Gastroesophageal sphincter (tissue), 4 donors: ENCODE data around the gene SLC27A2. TPM values are rescaled to one million over a fixed set of nuclear protein-coding genes. Genes with fewer than 3 reads are reported as not detected.
"Not testable (repeated sequence)": the region's sequence is repeated elsewhere in the genome, so short reads cannot be mapped to it uniquely, and the experiment has no call there.

Experiments used
- ATAC-seq: fragments of 150-250 bp; one replicate; pipeline ENCODE4 v1.9.1; 2016; ENCODE audit warnings: mild to moderate bottlenecking, moderate library complexity
- H3K27ac ChIP-seq, 4 donors: fragments of 200-600 bp; sonication (generic) in 3 of 4; 1 replicate in 3 of 4; 2 replicates in 1 of 4; pipeline ENCODE4 v1.5.1; 2016 to 2019
- H3K27me3 ChIP-seq: fragments of 200-600 bp; sonication (generic); one replicate; pipeline ENCODE4 v1.5.1; 2019
- H3K36me3 ChIP-seq, 2 donors: fragments of 200-600 bp; sonication (generic); one replicate each; pipeline ENCODE4 v1.5.1; 2019; ENCODE audit warnings: control low read depth in 1 of 2
- H3K4me1 ChIP-seq, 3 donors: fragments of 200-600 bp; sonication (generic); 1 replicate in 2 of 3; 2 replicates in 1 of 3; pipeline ENCODE4 v1.5.1; 2016 to 2019; ENCODE audit warnings: control low read depth in 2 of 3
- H3K4me3 ChIP-seq, 2 donors: fragments of 200-600 bp; sonication (generic); one replicate each; pipeline ENCODE4 v1.5.1; 2019; ENCODE audit warnings: mild to moderate bottlenecking in 1 of 2, moderate library complexity in 1 of 2
- H3K9me3 ChIP-seq, 3 donors: fragments of 200-600 bp; sonication (generic); one replicate each; pipeline ENCODE4 v1.5.1; 2017 to 2019; ENCODE audit warnings: control low read depth in 2 of 3
- EP300 ChIP-seq: sonication (generic); formaldehyde crosslinking; IDR thresholded peaks from one replicate; pipeline ENCODE4 v1.6.1; 2017; ENCODE audit warnings: antibody characterized with exemption, mild to moderate bottlenecking
- POLR2A ChIP-seq, 2 donors: fragments of 450-650 bp; IDR thresholded peaks; one replicate each; pipeline ENCODE4 v1.6.1; 2017; ENCODE audit warnings: antibody characterized with exemption in 2 of 2, mild to moderate bottlenecking in 2 of 2, moderate library complexity in 1 of 2
- POLR2AphosphoS5 ChIP-seq: sonication (generic); formaldehyde crosslinking; IDR thresholded peaks from one replicate; pipeline ENCODE4 v1.6.1; 2017; ENCODE audit warnings: antibody characterized with exemption
- WGBS, 2 donors: methylation state at CpG; one replicate each; pipeline ENCODE4 v1.1.5; 2018; ENCODE audit warnings: low coverage in 1 of 2; 5-methylcytosine and 5-hydroxymethylcytosine counted together
- total RNA-seq, 4 donors: library from RNA; depleted of rRNA; stranded (reverse); fragments of >200 nt; gene quantifications; one replicate each; pipeline ENCODE4 v1.1.0, GENCODE V29; 2016
- TF ChIP-seq, protein P1 (sequence below), 4 experiments: fragments of 200-600 bp in 2 of 4; fragments of 450-650 bp in 2 of 4; sonication (generic) in 1 of 4; IDR thresholded peaks; one replicate each; pipeline ENCODE4 v1.5.1; 2017 to 2019; ENCODE audit warnings: antibody characterized with exemption in 4 of 4, mild to moderate bottlenecking in 2 of 4, moderate library complexity in 2 of 4

Gene SLC27A2
- total RNA-seq = under 1 TPM in 2 of 4 donors, not detected in 2; 0.13 to 0.22 TPM

DNA sequence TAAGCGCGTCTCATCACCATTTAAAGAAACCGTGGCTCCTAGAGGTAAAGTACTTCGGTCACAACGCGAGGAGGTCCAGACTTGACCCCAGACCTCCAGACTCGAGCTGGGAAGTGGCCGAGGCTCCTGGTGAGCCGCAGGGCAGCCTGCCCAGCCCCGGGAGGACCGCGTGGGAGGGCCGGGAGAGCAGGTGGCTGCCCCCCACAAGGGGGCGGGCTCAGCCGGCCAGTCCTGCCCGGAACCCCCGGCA lies at the start of gene SLC27A2:
SLC27A2 (plus strand) TSS at position 228 of the 250 bp plus-strand sequence. CDS start 232 bp downstream, outside the sequence.
- ATAC-seq = peak; percentile 34
- Histone ChIP-seq H3K9me3 (no peaks in the 10 kb centered on the region), H3K4me1 (peaks cover 0 to 14% (median 7%) of the 10 kb centered on the region in 3 donors), H3K4me3 (peak within 1 kb of the TSS; percentile 37 to 52), H3K27me3 (peaks cover 52% of the 10 kb centered on the region), H3K27ac (no peak within 1 kb of the TSS), H3K36me3 (no peaks in the 10 kb centered on the region)
- 33% methylated on average over 2 of the region's 17 CpGs; no CpG with 5 or more reads in 1 of the 2 donors for whole genome bisulfite sequencing, 2 donors
- TF ChIP-seq POLR2AphosphoS5 (no peak), POLR2A (IDR thresholded peaks at IDR 0.05) (no peak), EP300 (no peak)
- TF ChIP-seq, protein P1, sequence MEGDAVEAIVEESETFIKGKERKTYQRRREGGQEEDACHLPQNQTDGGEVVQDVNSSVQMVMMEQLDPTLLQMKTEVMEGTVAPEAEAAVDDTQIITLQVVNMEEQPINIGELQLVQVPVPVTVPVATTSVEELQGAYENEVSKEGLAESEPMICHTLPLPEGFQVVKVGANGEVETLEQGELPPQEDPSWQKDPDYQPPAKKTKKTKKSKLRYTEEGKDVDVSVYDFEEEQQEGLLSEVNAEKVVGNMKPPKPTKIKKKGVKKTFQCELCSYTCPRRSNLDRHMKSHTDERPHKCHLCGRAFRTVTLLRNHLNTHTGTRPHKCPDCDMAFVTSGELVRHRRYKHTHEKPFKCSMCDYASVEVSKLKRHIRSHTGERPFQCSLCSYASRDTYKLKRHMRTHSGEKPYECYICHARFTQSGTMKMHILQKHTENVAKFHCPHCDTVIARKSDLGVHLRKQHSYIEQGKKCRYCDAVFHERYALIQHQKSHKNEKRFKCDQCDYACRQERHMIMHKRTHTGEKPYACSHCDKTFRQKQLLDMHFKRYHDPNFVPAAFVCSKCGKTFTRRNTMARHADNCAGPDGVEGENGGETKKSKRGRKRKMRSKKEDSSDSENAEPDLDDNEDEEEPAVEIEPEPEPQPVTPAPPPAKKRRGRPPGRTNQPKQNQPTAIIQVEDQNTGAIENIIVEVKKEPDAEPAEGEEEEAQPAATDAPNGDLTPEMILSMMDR (IDR thresholded peaks at IDR 0.05) = peak in 2 of 4 experiments; percentile 14 to 26

DNA sequence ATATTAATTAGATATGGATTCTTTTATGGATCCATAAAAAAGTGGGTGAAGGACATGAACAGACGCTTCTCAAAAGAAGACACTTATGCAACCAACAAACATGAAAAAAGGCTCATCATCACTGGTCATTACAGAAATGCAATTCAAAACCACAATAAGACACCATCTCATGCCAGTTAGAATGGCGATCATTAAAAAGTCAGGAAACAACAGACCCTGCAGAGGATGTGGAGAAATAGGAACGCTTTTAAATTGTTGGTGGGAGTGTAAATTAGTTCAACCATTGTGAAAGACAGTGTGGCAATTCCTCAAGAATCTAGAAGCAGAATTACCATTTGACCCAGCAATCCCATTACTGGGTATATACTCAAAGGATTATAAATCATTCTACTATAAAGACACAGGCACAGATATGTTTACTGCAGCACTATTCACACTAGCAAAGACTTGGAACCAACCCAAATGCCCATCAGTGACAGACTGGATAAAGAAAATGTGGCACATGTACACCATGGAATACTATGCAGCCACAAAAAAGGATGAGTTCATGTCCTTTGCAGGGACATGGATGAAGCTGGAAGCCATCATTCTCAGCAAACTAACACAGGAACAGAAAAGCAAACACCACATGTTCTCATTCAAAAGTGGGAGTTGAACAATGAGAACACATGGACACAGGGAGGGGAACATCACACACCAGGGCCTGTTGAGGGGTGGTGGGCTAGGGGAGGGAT lies 49.6 kb upstream of the SLC27A2 start:
- 58 to 75% methylated on average over 2 to 3 of the region's 3 CpGs for WGBS, 2 donors
- not testable (repeated sequence) for H3K27me3 ChIP-seq, ATAC-seq, H3K27ac ChIP-seq, H3K4me3 ChIP-seq, H3K9me3 ChIP-seq, H3K36me3 ChIP-seq
- H3K4me1 ChIP-seq = peaks cover 0 to 23% (median 0%) of the 10 kb centered on the region in 3 donors

DNA sequence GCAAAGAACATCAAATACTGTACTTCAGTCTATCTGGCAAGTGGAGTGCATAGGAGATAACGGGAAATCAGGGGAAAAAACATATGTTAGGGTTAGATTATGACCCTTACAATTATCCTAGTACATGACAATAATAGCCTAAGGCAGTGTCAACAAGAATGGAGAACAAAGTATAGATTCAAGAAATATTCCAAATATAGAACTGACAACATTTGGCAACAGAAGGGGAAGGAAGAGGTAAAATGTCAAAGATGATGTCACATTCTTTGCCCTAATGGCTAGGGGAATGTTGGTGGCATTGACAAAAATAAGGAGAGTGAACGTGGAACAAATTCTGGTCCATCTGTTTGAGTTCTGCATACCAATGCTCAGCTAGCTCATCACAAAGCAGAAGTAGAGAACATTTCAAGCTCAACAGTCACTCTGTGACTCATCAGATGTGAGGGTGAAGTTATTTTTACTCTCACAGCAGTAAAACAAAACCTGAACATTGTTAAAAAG lies 47.4 kb upstream of the SLC27A2 start:
- H3K9me3 ChIP-seq = peaks cover 0 to 7% (median 0%) of the 10 kb centered on the region in 3 donors
- ATAC-seq = peak; percentile 91
- WGBS, 2 donors = 6 to 14% methylated on average over 2 of the region's 2 CpGs
- H3K36me3 ChIP-seq = no peaks in the 10 kb centered on the region
- no peaks in the 10 kb centered on the region for H3K27me3 ChIP-seq
- TF ChIP-seq, protein P1 (IDR thresholded peaks at IDR 0.05) = no peak
- TF ChIP-seq POLR2A (IDR thresholded peaks at IDR 0.05) (no peak), POLR2AphosphoS5 (peak; percentile 37), EP300 (no peak)
- no peak overlapping the region for H3K4me3 ChIP-seq
- H3K27ac ChIP-seq = peak overlapping the region in 3 of 4 donors; percentile 35 to 87 (median 67)
- H3K4me1 ChIP-seq = peaks cover 0 to 23% (median 0%) of the 10 kb centered on the region in 3 donors

DNA sequence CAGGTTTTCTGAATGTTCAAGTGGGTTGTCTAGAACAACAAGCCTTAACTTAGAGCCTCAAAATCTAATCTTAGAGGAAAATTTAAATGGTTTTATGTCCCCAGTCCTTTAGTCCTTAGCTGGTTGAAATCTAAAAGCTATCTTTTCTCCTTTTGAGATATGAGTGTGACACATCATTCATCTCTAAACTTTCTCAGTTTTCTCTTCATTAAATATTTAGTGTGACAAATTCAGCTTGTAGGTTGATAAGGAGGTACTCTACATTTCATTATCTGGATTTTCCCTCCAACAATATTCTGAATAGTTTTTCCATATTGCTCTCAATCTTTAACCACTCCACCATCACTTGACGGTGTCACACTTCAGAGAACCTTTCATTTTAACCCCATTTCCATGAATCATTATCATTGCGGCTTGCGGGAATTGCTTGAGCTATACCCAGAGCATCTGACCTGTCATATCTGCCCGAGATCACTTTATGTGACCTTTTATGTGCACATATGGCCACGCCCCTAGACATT lies 46.9 kb upstream of the SLC27A2 start:
- H3K4me3 ChIP-seq = no peak overlapping the region
- peak; percentile 22 for ATAC-seq
- H3K27me3 ChIP-seq = no peaks in the 10 kb centered on the region
- peaks cover 0 to 23% (median 0%) of the 10 kb centered on the region in 3 donors for H3K4me1 ChIP-seq
- peaks cover 0 to 7% (median 0%) of the 10 kb centered on the region in 3 donors for H3K9me3 ChIP-seq
- WGBS, 2 donors = 38 to 72% methylated on average over 5 of the region's 5 CpGs
- H3K27ac ChIP-seq = peak overlapping the region in 3 of 4 donors; percentile 35 to 87 (median 67)
- no peaks in the 10 kb centered on the region for H3K36me3 ChIP-seq
- no peak for TF ChIP-seq EP300
- no peak for TF ChIP-seq POLR2A (IDR thresholded peaks at IDR 0.05)

DNA sequence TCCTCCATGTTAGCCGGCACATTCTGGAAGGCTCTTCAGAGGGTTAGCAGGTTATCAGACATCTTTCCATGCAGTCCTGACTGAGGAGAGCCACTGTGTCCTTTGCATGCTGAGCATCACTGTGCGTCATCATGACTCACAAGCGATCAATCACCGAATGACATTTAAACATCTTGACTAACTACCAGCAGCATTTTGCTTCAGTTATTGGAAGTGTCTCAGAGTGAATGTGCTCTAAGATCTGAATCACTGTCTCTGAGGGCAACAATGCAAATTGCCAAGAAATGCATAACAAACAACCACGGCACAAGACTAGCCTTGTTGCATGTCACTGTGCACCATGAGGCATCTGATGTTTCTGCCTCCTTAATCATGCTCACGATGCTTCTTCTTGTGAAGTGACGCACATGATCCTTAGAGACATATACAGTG lies 44.6 kb upstream of the SLC27A2 start:
- no peaks in the 10 kb centered on the region for H3K36me3 ChIP-seq
- no peaks in the 10 kb centered on the region for H3K27me3 ChIP-seq
- no peak overlapping the region for H3K4me3 ChIP-seq
- no peak for ATAC-seq
- 64 to 85% methylated on average over 5 to 7 of the region's 7 CpGs for WGBS, 2 donors
- H3K27ac ChIP-seq = no peak overlapping the region
- TF ChIP-seq POLR2A (IDR thresholded peaks at IDR 0.05) (no peak), POLR2AphosphoS5 (peak; percentile 31)
- H3K4me1 ChIP-seq = peaks cover 0 to 23% (median 0%) of the 10 kb centered on the region in 3 donors
- H3K9me3 ChIP-seq = peaks cover 0 to 7% (median 0%) of the 10 kb centered on the region in 3 donors

DNA sequence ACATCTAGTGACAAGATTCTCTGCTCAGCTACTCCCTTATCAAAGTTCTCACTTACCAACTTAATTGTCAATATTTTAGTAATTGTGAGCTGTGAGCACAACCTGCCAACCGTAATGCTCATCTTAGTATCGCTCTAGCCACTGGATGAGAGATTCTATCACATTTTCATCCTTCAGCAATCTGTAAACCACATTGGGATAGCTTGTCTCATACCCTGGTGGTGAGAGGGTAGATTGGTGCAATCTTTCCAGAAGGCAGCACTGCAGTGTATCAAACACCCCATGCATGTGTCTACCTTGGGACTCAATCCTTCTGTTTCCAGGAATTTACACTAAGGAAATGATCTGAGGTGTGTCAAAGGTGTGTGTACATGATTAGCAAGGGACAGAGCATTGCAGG lies 44.1 kb upstream of the SLC27A2 start:
- no peak for ATAC-seq
- no peaks in the 10 kb centered on the region for H3K36me3 ChIP-seq
- WGBS, 2 donors = 76 to 100% methylated on average over 2 of the region's 2 CpGs

More for the DNA sequence above, 44.1 kb upstream of the SLC27A2 start:
- Histone ChIP-seq H3K27me3 (no peaks in the 10 kb centered on the region), H3K4me3 (no peak overlapping the region), H3K27ac (no peak overlapping the region), H3K9me3 (peaks cover 0 to 2% (median 0%) of the 10 kb centered on the region in 3 donors), H3K4me1 (peaks cover 0 to 23% (median 0%) of the 10 kb centered on the region in 3 donors)
- no peak for TF ChIP-seq POLR2A (IDR thresholded peaks at IDR 0.05)
- no peak for TF ChIP-seq EP300
- TF ChIP-seq POLR2AphosphoS5 = no peak
- TF ChIP-seq, protein P1 (IDR thresholded peaks at IDR 0.05) = no peak
